Activated CD4-positive, alpha-beta memory T cell treated with anti-CD3 and anti-CD28 coated beads for 36 hours (primary cell): ENCODE data around the gene ZNF398. TPM values are rescaled to one million over a fixed set of nuclear protein-coding genes. Genes with fewer than 3 reads are reported as not detected.
"Not testable (repeated sequence)": the region's sequence is repeated elsewhere in the genome, so short reads cannot be mapped to it uniquely, and the experiment has no call there.

Experiments used
- CTCF ChIA-PET: fragments of 350-600 bp; sonication (Branson Sonifier 250); formaldehyde crosslinking; loops from one replicate; lab custom pipeline; 2021; ENCODE audit warnings: antibody characterized with exemption, inconsistent platforms; lab: Charles Lee
- POLR2A ChIA-PET: fragments of 350-600 bp; sonication (Branson Sonifier 250); formaldehyde crosslinking; loops from one replicate; lab custom pipeline; 2021; ENCODE audit warnings: antibody characterized with exemption; lab: Charles Lee
- DNase-seq: peaks from one replicate; pipeline ENCODE4 v3.0.0-alpha.2; 2020
- H3K27ac Mint-ChIP-seq: one replicate; pipeline ENCODE4 v1.8.0; 2021; ENCODE audit warnings: mixed read lengths
- H3K27me3 Mint-ChIP-seq: one replicate; pipeline ENCODE4 v1.8.0; 2021; ENCODE audit warnings: mixed read lengths
- H3K36me3 Mint-ChIP-seq: one replicate; pipeline ENCODE4 v1.8.0; 2021; ENCODE audit warnings: mixed read lengths
- H3K4me1 Mint-ChIP-seq: one replicate; pipeline ENCODE4 v1.8.0; 2021; ENCODE audit warnings: low read depth, mixed read lengths
- H3K4me3 Mint-ChIP-seq: one replicate; pipeline ENCODE4 v1.8.0; 2021; ENCODE audit warnings: mild to moderate bottlenecking, mixed read lengths
- H3K9me3 Mint-ChIP-seq: one replicate; pipeline ENCODE4 v1.8.0; 2021; ENCODE audit warnings: mixed read lengths
- intact Hi-C: fragments of 100-400 bp; cut with micrococcal nuclease; formaldehyde crosslinking; loops from one replicate; pipeline ENCODE4 v1.15.1; 2023
- total RNA-seq, 2 experiments: library from RNA; stranded (reverse); gene quantifications; one replicate each; pipeline ENCODE4 v1.2.3, GENCODE V29; 2021

Gene ZNF398
- total RNA-seq, 2 experiments from 2014 or later = 8.4 to 9.4 TPM

DNA sequence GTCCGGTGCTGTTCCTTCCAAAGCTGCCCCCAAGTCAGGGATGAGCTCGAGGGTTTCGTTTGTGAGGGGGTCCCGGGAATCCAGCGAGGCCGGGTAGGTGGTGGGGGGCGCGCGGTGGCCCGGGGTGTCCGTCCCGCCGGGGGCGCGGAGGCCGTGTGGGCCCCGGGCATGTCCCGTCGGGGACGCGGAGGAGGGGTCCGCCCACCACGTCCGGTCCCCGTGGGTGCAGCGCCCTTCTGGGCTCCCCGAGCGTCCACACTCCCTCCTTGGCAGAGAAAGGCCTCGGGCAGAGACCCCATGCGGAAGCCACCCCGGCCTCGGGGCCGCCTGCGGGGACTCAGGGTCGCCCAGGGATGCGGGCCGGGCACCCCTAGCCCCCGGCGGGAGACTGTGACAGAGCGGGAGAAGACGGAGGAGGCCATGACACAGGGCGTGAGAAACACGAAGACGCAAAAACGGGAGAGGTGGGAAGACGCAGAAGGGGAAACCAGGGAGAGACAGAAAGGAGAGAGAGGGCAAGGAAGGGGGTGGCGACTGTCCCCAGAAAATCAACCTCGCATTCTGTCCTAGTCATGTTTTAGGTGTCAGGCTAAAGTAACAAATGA, 20.5 kb upstream of the ZNF398 start:
- H3K27me3 Mint-ChIP-seq = no peaks in the 10 kb centered on the region
- H3K4me3 Mint-ChIP-seq = peak overlapping the region; percentile 98
- peaks cover 26% of the 10 kb centered on the region for H3K36me3 Mint-ChIP-seq
- peaks cover 12% of the 10 kb centered on the region for H3K9me3 Mint-ChIP-seq
- peak overlapping the region; percentile 98 for H3K27ac Mint-ChIP-seq
- peak; percentile 80 for DNase-seq
- ChIA-PET POLR2A (interaction anchor here (1.0 to 2.7 kb wide), 6 partner anchors 20 to 426 kb away, joined by 3 to 32 read pairs (median 7); partner anchors contain the start of genes ZNF282 and ZNF398), CTCF (interaction anchor here (0.7 to 4.1 kb wide), 14 partner anchors 21 to 244 kb away, joined by 3 to 49 read pairs (median 4); partner anchors contain the start of genes ZNF398 and ZNF786)
- H3K4me1 Mint-ChIP-seq = peaks cover 18% of the 10 kb centered on the region
- intact Hi-C loops = loop anchor here (1.0 to 10.0 kb wide), 11 partner anchors 21 to 498 kb away; partner anchors contain the start of genes EZH2, PDIA4, ZNF212 and ZNF282

DNA sequence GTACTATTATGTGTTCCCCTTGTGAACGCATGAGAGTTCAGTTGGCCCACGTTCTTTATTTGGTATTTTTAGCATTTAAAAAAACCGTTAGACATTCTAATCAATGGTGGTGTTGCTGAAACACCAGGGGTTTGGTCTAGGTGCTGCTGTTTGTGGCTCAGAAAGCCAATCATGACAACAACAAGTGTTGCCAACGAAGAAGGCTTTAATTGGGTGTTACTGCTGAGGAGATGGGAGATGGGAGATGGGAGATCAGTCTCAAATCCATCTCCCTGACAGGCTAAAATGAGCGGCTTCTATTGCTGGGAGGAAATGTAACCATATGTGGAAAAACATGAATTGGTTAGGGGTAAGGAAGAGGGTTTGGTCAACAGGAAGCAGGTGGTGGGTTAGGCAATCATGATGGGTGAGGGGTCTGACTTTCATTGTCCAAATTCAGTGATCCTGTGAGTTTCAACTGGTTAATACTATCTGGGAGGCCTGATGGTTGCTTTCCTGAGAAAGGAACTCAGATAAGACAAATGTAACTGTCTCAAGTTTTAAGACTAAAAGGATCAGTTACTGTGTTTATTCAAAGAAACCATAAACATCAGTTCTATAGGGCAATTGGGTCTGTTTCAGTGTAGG, 16.6 kb upstream of the ZNF398 start:
- no peak for DNase-seq
- Mint-ChIP-seq H3K36me3 (peaks cover 30% of the 10 kb centered on the region), H3K9me3 (peaks cover 12% of the 10 kb centered on the region), H3K4me1 (peaks cover 11% of the 10 kb centered on the region), H3K27ac (peak overlapping the region; percentile 28), H3K4me3 (no peak overlapping the region), H3K27me3 (no peaks in the 10 kb centered on the region)
- intact Hi-C loops = no loop called here
- POLR2A ChIA-PET = no interaction called here
- CTCF ChIA-PET = interaction anchor here (0.7 kb wide), 1 partner anchor 65 kb away, joined by 3 read pairs; no protein-coding TSS in a partner anchor

DNA sequence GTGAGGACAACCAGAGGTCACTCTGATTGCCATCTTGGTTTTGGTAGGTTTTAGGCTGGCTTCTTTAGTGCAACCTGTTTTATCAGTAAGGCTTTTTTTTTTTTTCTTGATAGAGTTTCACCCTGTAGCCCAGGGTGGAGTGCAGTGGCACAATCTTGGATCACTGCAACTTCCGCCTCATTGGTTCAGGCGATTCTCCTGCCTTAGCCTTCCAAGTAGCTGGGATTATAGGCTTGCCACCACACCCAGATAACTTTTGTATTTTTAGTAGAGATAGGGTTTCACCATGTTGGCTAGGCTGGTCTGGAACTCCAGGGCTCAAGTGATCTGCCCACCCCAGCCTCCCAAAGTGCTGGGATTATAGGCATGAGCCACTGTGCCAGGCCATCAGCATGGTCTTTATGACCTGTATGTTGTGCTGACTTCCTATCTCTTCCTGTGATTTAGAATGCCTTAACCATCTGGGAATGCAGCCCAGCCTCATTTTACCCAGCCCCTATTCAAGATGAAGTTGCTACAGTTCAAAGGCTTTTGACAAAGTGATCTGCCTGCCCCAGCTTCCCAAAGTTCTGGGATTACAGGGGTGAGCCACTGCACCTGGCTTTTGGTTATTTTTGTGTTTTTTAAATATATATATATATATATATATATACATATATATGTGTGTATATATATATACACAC, 14.1 kb upstream of the ZNF398 start:
- intact Hi-C loops = no loop called here
- DNase-seq = no peak
- H3K9me3 Mint-ChIP-seq = peaks cover 12% of the 10 kb centered on the region
- POLR2A ChIA-PET = interaction anchor here (1.4 kb wide), 1 partner anchor 14 kb away, joined by 5 read pairs; the partner anchor contains the start of gene ZNF398
- H3K27ac Mint-ChIP-seq = no peak overlapping the region
- H3K36me3 Mint-ChIP-seq = peaks cover 26% of the 10 kb centered on the region
- H3K27me3 Mint-ChIP-seq = no peaks in the 10 kb centered on the region
- H3K4me3 Mint-ChIP-seq = no peak overlapping the region
- CTCF ChIA-PET = interaction anchor here (2.0 kb wide), 1 partner anchor 14 kb away, joined by 11 read pairs; the partner anchor contains the start of gene ZNF398
- peaks cover 4% of the 10 kb centered on the region for H3K4me1 Mint-ChIP-seq

DNA sequence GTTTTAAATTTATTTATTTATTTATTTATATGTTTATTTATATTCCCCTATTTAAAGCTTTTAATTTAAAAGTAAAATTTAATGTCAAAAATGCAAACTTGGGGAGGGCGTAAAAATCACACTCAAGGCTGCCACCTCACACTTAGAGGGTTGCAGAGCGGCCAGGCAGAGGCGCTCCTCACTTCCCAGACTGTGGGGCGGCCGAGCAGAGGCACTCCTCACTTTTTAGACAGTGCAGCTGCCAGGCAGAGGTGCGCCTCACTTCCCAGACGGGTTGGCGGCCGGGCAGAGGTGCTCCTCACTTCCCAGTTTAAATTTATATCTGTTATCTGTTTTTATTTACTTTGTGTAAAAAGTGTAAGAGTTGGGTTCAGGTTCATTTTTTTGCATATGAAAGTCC, 11.1 kb upstream of the ZNF398 start:
- H3K27ac Mint-ChIP-seq = no peak overlapping the region
- H3K27me3 Mint-ChIP-seq = no peaks in the 10 kb centered on the region
- POLR2A ChIA-PET = interaction anchor here (1.0 kb wide), 1 partner anchor 70 kb away, joined by 3 read pairs; no protein-coding TSS in a partner anchor
- CTCF ChIA-PET = interaction anchor here (0.9 kb wide), 1 partner anchor 12 kb away, joined by 3 read pairs; the partner anchor contains the start of gene ZNF398
- intact Hi-C loops = no loop called here
- DNase-seq = no peak
- H3K4me3 Mint-ChIP-seq = no peak overlapping the region
- no peaks in the 10 kb centered on the region for H3K4me1 Mint-ChIP-seq
- peaks cover 4% of the 10 kb centered on the region for H3K9me3 Mint-ChIP-seq
- peaks cover 12% of the 10 kb centered on the region for H3K36me3 Mint-ChIP-seq

DNA sequence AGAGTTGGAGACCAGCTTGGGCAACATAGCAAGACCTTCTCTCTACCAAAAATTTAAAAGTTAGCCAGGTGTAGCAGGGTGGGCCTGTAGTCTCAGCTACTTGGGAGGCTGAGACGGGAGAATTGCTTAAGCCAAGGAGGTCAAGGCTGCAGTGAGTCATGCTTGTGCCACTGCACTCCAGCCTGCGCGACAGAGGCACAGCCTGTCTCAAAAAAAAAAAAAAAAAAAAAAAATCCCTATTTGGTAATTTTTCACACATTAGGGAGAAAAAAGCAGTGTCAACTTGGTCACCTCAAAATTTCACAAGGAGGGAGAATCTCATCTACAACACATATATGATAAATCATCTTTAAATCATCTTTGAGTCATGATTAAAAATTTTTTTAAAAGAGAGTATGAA, 6.4 kb upstream of the ZNF398 start:
- CTCF ChIA-PET = no interaction called here
- Mint-ChIP-seq H3K27ac (no peak overlapping the region), H3K27me3 (no peaks in the 10 kb centered on the region), H3K4me1 (peaks cover 11% of the 10 kb centered on the region), H3K9me3 (no peaks in the 10 kb centered on the region), H3K4me3 (no peak overlapping the region), H3K36me3 (no peaks in the 10 kb centered on the region)
- POLR2A ChIA-PET = no interaction called here
- no peak for DNase-seq
- intact Hi-C loops = loop anchor here (10.0 kb wide), 2 partner anchors 354 to 734 kb away; partner anchors contain the start of genes ATP6V0E2 and ZNF746

DNA sequence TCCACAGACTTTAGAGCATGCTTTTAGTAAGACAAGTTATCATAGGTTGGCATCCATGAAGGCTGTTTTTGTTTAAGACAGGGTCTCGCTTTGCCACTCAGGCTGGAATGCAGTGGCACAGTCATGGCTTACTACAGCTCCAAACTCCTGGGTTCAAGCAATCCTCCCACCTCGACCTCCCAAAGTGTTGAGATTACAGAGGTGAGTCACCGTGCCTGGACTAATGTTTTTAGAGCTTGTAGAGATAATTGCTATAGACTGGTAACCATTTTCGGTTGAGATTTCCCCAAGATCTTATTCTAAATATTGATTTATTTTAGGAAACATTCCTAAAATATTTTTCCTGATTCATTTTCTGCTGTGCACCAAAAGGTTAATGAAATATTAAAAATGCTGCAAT, 5.4 kb upstream of the ZNF398 start:
- no peak overlapping the region for H3K27ac Mint-ChIP-seq
- ChIA-PET POLR2A (no interaction called here), CTCF (no interaction called here)
- H3K4me3 Mint-ChIP-seq = no peak overlapping the region
- peaks cover 13% of the 10 kb centered on the region for H3K4me1 Mint-ChIP-seq
- H3K36me3 Mint-ChIP-seq = no peaks in the 10 kb centered on the region
- intact Hi-C loops = loop anchor here (10.0 kb wide), 2 partner anchors 353 to 733 kb away; partner anchors contain the start of genes ATP6V0E2 and ZNF746
- H3K9me3 Mint-ChIP-seq = no peaks in the 10 kb centered on the region
- no peaks in the 10 kb centered on the region for H3K27me3 Mint-ChIP-seq
- no peak for DNase-seq

DNA sequence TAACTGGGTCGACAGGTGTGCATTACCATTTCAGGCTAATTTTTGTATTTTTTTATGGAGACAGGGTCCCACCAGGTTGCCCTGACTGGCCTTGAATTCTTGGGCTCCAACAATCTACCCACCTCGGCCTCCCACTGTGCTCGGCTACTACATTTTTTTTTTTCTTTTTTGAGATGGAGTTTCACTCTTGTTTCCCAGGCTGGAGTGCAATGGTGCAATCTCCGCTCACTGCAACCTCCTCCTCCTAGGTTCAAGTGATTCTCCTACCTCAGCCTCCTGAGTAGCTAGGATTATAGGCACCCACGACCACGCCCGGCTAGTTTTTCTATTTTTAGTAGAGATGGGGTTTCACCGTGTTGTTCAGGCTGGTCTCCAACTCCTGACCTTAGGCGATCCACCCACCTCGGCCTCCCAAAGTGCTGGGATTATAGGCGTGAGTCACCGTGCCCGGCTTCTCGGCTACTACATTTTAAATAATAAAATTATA, 2.8 kb upstream of the ZNF398 start:
- H3K4me3 Mint-ChIP-seq, POLR2A ChIA-PET, H3K9me3 Mint-ChIP-seq, DNase-seq, H3K27ac Mint-ChIP-seq, H3K36me3 Mint-ChIP-seq, H3K27me3 Mint-ChIP-seq: not testable (repeated sequence)
- intact Hi-C loops = loop anchor here (10.0 kb wide), 2 partner anchors 350 to 730 kb away; partner anchors contain the start of genes ATP6V0E2 and ZNF746
- peaks cover 21% of the 10 kb centered on the region for H3K4me1 Mint-ChIP-seq
- CTCF ChIA-PET = interaction anchor here (1.1 kb wide), 1 partner anchor 79 kb away, joined by 5 read pairs; no protein-coding TSS in a partner anchor

DNA sequence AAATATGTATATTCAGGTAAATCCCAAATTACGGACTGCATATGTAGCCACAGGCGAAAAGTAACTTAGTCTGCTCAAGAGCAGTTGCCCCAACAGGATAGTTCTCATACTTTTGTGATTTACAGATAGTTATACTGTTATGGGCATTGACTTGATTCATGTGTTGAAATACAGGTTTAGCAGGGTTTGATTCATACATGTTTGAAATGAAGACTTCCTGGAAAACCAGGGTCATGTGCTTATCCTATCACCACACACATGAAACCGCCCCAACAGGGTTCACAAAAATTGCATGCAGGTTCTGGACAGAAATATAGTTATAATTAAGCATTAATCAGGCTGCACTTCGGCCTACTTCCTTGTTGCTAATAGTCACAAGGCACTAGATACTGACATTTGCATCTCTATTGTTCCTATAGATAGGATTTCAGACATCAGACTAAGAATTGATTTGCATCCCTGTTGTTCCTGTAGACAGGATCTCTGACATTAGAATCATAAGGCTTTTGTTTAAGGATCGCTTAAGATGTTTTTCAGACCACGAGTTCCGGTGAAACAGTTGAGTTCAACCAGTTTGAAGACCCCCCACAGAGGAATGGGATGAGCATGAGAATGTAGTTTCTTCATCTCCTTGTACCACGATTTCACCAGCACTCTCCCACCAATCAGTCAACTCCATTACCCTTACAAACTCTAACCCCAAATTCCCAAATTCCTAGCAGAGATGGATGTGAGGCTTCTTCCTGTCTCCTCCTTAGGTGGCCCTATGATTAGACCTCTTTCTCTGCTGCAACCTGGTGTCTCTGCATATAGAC, 2.0 kb upstream of the ZNF398 start:
- Mint-ChIP-seq H3K4me1 (peaks cover 27% of the 10 kb centered on the region), H3K9me3 (no peaks in the 10 kb centered on the region), H3K36me3 (peaks cover 1% of the 10 kb centered on the region), H3K27ac (peak overlapping the region; percentile 87), H3K4me3 (peak overlapping the region; percentile 79), H3K27me3 (no peaks in the 10 kb centered on the region)
- intact Hi-C loops = loop anchor here (5.0 to 10.0 kb wide), 5 partner anchors 102 to 730 kb away; partner anchors contain the start of genes ATP6V0E2 and ZNF746
- ChIA-PET POLR2A (interaction anchor here (3.4 kb wide), 1 partner anchor 19 kb away, joined by 32 read pairs; the partner anchor contains the start of gene ZNF425), CTCF (no interaction called here)
- no peak for DNase-seq

DNA sequence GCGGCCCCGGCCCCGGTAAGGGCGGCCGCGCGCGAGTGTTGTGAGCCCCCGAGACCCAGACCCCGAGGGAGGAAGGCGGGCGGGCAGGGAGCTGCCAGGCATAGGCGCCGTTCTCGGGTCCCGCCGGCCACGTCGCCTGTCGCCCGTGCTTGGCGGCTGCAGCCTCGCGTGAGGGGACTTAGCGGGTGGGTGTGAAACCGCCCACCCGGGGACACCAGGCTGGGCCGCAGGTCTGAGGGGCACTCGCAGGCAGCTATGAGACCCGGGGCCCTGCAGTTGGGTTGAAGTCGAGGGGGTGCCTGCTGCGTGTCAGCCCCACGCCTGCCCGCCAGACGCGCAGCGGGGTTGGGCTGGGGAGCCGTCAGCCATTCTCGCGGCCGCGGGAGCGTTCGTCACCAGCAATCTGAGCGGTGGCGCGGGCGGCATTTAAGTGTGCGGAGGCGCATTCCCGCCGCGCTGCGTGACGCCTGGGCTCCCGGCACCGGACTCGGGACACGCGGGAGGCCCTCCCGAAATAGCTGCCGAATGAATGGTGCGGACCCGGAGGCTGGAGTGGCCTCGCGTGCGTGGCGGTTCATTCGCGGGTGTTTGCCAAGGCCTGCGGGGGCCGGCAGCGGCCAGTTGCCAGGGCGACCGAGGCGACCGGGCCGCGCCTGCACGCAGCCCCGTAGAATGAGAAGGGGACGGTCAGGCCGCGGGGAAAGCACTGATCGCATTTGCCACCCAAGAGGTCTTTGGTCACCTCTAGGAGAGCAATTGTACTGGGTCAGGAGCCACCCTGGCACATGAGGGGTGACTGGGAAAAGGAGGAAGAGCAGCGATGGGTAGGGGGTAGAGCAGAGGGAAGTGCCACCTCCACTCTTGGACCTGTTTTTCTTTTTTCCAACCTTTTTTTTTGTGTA, 750 bp downstream of the ZNF398 start:
- Mint-ChIP-seq H3K4me1 (peaks cover 31% of the 10 kb centered on the region), H3K9me3 (no peaks in the 10 kb centered on the region), H3K27me3 (no peaks in the 10 kb centered on the region), H3K27ac (peak overlapping the region; percentile 76), H3K4me3 (peak overlapping the region; percentile 79), H3K36me3 (peaks cover 1% of the 10 kb centered on the region)
- POLR2A ChIA-PET = interaction anchor here (0.8 to 3.4 kb wide), 6 partner anchors 16 to 113 kb away, joined by 5 to 32 read pairs (median 9); partner anchors contain the start of genes ZNF282, ZNF425 and ZNF783
- CTCF ChIA-PET = interaction anchor here (0.6 to 4.0 kb wide), 20 partner anchors 10 to 348 kb away, joined by 3 to 49 read pairs (median 6); partner anchors contain the start of genes PDIA4, ZNF282, ZNF425 and ZNF783
- DNase-seq = peak; percentile 72
- intact Hi-C loops = loop anchor here (1.0 to 10.0 kb wide), 11 partner anchors 22 to 727 kb away; partner anchors contain the start of genes ATP6V0E2, PDIA4, ZNF425 and ZNF746

DNA sequence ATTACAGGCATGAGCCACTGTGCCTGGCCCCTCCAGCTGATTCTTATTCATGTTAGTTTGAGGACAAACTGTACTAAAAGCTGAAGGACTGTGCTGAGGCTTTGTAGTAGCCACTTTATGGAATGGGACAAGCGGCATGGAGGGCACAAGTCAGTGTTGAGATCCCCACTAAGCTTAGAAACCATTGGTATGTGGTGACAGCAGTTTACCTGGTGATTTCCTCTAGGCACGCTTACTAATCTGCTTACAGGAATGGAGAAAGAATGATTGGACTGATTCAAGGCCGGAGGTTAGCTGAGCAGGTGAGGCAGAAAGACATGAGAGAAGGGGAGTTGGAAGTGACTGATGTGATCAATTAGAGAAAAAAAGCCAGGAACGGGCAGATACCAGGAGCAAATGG, 3.7 kb downstream of the ZNF398 start:
- H3K27ac Mint-ChIP-seq = no peak overlapping the region
- no peaks in the 10 kb centered on the region for H3K27me3 Mint-ChIP-seq
- no peak overlapping the region for H3K4me3 Mint-ChIP-seq
- POLR2A ChIA-PET = interaction anchor here (1.0 kb wide), 1 partner anchor 11 kb away, joined by 4 read pairs; no protein-coding TSS in a partner anchor
- DNase-seq = no peak
- H3K9me3 Mint-ChIP-seq = no peaks in the 10 kb centered on the region
- H3K36me3 Mint-ChIP-seq = peaks cover 12% of the 10 kb centered on the region
- intact Hi-C loops = no loop called here
- CTCF ChIA-PET = no interaction called here
- peaks cover 25% of the 10 kb centered on the region for H3K4me1 Mint-ChIP-seq
